Right lobe of liver (tissue), 6 donors: ENCODE measurements around the gene NPHP1. TPM values are rescaled to one million over a fixed set of nuclear protein-coding genes. Genes with fewer than 3 reads are reported as not detected.
"Not testable (repeated sequence)": the region's sequence is repeated elsewhere in the genome, so short reads cannot be mapped to it uniquely, and the experiment has no call there.

ENCODE experiments used
- ATAC-seq, 4 donors: fragments of 200-7000 bp; cut with Tn5 transposase; one replicate each; pipeline ENCODE4 v1.9.1; 2020; ENCODE audit warnings: mild to moderate bottlenecking in 4 of 4, moderate library complexity in 4 of 4
- DNase-seq, 3 donors: peaks; one replicate each; pipeline ENCODE4 v3.0.0-alpha.2; 2020
- H3K27ac ChIP-seq, 3 donors: fragments of 200-600 bp; one replicate each; pipeline ENCODE4 v1.8.0; 2022
- H3K27me3 ChIP-seq, 2 donors: fragments of 200-600 bp; one replicate each; pipeline ENCODE4 v1.8.0; 2022
- H3K36me3 ChIP-seq, 4 donors: fragments of 200-600 bp; sonication (generic) in 1 of 4; one replicate each; pipeline versions ENCODE4 v1.5.1 to v1.8.0; 2017 to 2022; ENCODE audit warnings: control low read depth in 1 of 4
- H3K4me1 ChIP-seq, 4 donors: fragments of 200-600 bp; sonication (generic) in 1 of 4; one replicate each; pipeline versions ENCODE4 v1.5.1 to v1.8.0; 2017 to 2022; ENCODE audit warnings: control low read depth in 1 of 4
- H3K4me3 ChIP-seq, 3 donors: fragments of 200-600 bp; one replicate each; pipeline ENCODE4 v1.8.0; 2022
- H3K9me3 ChIP-seq, 4 donors: fragments of 200-600 bp; sonication (generic) in 1 of 4; one replicate each; pipeline versions ENCODE4 v1.5.1 to v1.8.0; 2017 to 2022; ENCODE audit warnings: control low read depth in 1 of 4
- CTCF ChIP-seq, 4 donors: fragments of 200-600 bp in 3 of 4; fragments of 450-650 bp in 1 of 4; IDR thresholded peaks; one replicate each; pipeline versions ENCODE4 v1.5.1 to v1.8.0; 2016 to 2022; ENCODE audit warnings: antibody characterized with exemption in 4 of 4, mild to moderate bottlenecking in 2 of 4
- POLR2A ChIP-seq: fragments of 450-650 bp; IDR thresholded peaks from one replicate; pipeline ENCODE4 v1.6.1; 2017; ENCODE audit warnings: antibody characterized with exemption, mild to moderate bottlenecking
- WGBS: methylation state at CpG from one replicate; pipeline ENCODE4 v1.1.6; 2018; ENCODE audit warnings: low coverage, low lambda C conversion rate; ENCODE audit not compliant: insufficient coverage; ENCODE audit errors: missing lambda C conversion rate; 5-methylcytosine and 5-hydroxymethylcytosine counted together
- intact Hi-C, 2 donors: fragments of 100-400 bp; cut with DNase I; formaldehyde crosslinking; loops; one replicate each; pipeline versions ENCODE4 v1.11.2 to v1.14.1; 2022
- total RNA-seq, 6 experiments: library from RNA; depleted of rRNA in 2 of 6; stranded (reverse); fragments of >200 nt in 2 of 6; fragmentation: NEBNext Ultra II Directional in 3 of 6; extraction: Animal tissue kit (Norgen Biotek cat#: 25700) in 3 of 6; gene quantifications; one replicate each; pipeline versions ENCODE4 v1.1.0 to v1.2.4, GENCODE V29; 2016 to 2023
- donor health status: DM: no; HTN: yes; CAD: no.
- donor health status: DM: no; HTN: no; CAD: no.
- donor health status: DM: no; HTN: no; CAD: no.
- donor health status: DM: no; HTN: yes; CAD: no.
- donor health status: DM: no; HTN: yes; CAD: no.

Gene NPHP1
- total RNA-seq, 6 experiments from 2014 or later = 0.06 to 1.9 (median 0.65) TPM

- H3K27ac ChIP-seq = no peak overlapping the region
- no peaks in the 10 kb centered on the region for H3K4me1 ChIP-seq
- TF ChIP-seq POLR2A = no peak
- TF ChIP-seq CTCF (IDR thresholded peaks at IDR 0.05) = no peak
- intact Hi-C loops = no loop called here
- no peaks in the 10 kb centered on the region for H3K27me3 ChIP-seq
- H3K9me3 ChIP-seq = no peaks in the 10 kb centered on the region
- H3K36me3 ChIP-seq = no peaks in the 10 kb centered on the region
- ATAC-seq (no peak), DNase-seq (no peak)
- H3K4me3 ChIP-seq = no peak overlapping the region
- 91% methylated on average over 9 of the region's 10 CpGs for WGBS
Observed at GRCh38 chr2:110104025-110104771, 100.6 kb downstream of the NPHP1 start.

- ATAC-seq (no peak), DNase-seq (no peak)
- intact Hi-C loops = no loop called here
- Histone ChIP-seq H3K4me1 (no peaks in the 10 kb centered on the region), H3K27me3 (no peaks in the 10 kb centered on the region), H3K9me3 (no peaks in the 10 kb centered on the region), H3K4me3 (no peak overlapping the region), H3K36me3 (no peaks in the 10 kb centered on the region), H3K27ac (no peak overlapping the region)
- 64% methylated on average over 8 of the region's 20 CpGs for WGBS
- TF ChIP-seq POLR2A (no peak), CTCF (IDR thresholded peaks at IDR 0.05) (no peak)
Observed at GRCh38 chr2:110103061-110103961, 101.5 kb downstream of the NPHP1 start.

- Histone ChIP-seq H3K27ac (peak overlapping the region; percentile 44 to 58 (median 57)), H3K4me3 (no peak overlapping the region), H3K36me3 (no peaks in the 10 kb centered on the region), H3K4me1 (no peaks in the 10 kb centered on the region), H3K9me3 (no peaks in the 10 kb centered on the region), H3K27me3 (no peaks in the 10 kb centered on the region)
- DNase-seq (no peak), ATAC-seq (no peak)
- intact Hi-C loops = no loop called here
- TF ChIP-seq POLR2A (no peak), CTCF (IDR thresholded peaks at IDR 0.05) (no peak)
- 84% methylated on average over 9 of the region's 9 CpGs for WGBS
Observed at GRCh38 chr2:110101901-110102803, 102.7 kb downstream of the NPHP1 start.

GRCh38 chr2:110101280-110101844, 103.5 kb downstream of the NPHP1 start:
- Histone ChIP-seq H3K27ac (peak overlapping the region; percentile 44 to 58 (median 57)), H3K27me3 (no peaks in the 10 kb centered on the region), H3K4me1 (no peaks in the 10 kb centered on the region), H3K4me3 (no peak overlapping the region), H3K36me3 (no peaks in the 10 kb centered on the region), H3K9me3 (no peaks in the 10 kb centered on the region)
- WGBS = 45% methylated on average over 2 of the region's 11 CpGs
- peak; percentile 82 to 87 (median 86) for DNase-seq
- intact Hi-C loops = no loop called here
- TF ChIP-seq CTCF (IDR thresholded peaks at IDR 0.05) (no peak), POLR2A (no peak)
- peak; percentile 85 to 90 (median 88) for ATAC-seq

- H3K4me3 ChIP-seq, H3K4me1 ChIP-seq, H3K27me3 ChIP-seq, H3K36me3 ChIP-seq, intact Hi-C loops, DNase-seq, ATAC-seq, H3K9me3 ChIP-seq: not testable (repeated sequence)
- peak overlapping the region in 1 of 3 donors; percentile 58 for H3K27ac ChIP-seq
- WGBS = no CpG with 5 or more reads among the region's 4 CpGs
Observed at GRCh38 chr2:110100880-110101279, 103.9 kb downstream of the NPHP1 start.
